NCI-H524 treated with DMSO at 0.1 percent for 48 hours (cell line): ENCODE measurements around the gene ZNF526.

ENCODE experiments used
- DNase-seq: peaks from one replicate; lab custom pipeline; 2025; lab: John Stamatoyannopoulos, UW

Gene ZNF526, protein sequence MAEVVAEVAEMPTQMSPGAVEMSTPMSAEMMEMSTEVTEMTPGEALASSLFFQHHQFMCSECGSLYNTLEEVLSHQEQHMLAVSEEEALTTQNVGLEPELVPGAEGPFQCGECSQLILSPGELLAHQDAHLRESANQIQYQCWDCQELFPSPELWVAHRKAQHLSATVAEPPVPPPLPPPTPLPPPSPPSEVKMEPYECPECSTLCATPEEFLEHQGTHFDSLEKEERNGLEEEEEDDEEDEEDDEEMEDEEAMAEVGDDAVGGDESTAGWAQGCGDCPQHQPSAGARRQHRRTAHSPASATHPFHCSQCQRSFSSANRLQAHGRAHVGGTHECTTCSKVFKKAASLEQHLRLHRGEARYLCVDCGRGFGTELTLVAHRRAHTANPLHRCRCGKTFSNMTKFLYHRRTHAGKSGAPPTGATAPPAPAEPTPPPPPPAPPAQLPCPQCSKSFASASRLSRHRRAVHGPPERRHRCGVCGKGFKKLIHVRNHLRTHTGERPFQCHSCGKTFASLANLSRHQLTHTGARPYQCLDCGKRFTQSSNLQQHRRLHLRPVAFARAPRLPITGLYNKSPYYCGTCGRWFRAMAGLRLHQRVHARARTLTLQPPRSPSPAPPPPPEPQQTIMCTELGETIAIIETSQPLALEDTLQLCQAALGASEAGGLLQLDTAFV

DNA sequence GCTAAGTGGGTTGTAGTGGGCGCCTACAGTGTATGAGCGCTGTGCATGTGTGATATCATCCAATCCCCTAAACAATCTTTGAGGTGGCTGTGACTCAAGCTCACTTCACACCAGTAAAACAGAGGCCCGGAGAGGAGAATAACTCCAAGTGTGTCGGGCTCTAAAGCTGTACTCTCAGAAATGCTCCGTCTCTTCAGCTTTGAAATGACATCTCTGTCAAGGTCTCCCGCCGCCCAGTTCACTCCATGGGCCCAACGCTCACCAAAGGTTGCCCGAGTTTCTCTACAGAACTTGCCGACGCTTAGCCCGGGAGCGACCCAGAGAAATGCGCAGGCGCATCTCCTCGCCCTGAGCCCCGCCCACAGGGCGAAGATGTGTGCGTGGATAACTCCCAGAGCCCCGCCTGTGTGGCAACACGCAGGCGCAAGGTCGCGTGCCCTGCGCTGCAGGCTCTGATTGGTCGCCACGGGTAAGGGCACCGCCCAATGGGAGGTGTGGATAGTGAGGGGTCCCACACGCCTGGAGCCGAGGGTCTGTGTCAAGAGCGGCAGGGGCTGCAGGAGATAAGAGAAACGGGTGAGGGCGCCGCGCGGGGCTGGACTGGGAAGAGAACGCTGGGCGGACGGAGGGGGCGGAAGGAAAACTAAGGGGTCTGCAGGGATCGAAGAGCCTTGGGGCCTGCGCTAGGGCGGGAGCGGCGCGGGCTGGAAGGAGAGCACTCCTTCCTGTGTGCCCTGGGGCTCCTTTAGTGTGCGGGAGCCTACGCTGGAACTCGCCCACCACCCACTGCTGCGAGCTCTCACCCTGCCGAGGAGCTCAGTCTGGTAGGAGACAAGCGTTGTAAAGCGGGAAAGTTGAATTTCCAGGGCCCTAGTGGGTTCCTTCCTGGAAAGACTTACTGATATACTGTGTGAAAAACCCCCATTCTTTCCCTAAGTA, at the start of gene ZNF526:
Gene ZNF526 (plus strand): TSS at position 501 of the 939 bp plus-strand sequence. CDS start 4,092 bp downstream, outside the sequence.
- DNase-seq: peak; percentile 81

DNA sequence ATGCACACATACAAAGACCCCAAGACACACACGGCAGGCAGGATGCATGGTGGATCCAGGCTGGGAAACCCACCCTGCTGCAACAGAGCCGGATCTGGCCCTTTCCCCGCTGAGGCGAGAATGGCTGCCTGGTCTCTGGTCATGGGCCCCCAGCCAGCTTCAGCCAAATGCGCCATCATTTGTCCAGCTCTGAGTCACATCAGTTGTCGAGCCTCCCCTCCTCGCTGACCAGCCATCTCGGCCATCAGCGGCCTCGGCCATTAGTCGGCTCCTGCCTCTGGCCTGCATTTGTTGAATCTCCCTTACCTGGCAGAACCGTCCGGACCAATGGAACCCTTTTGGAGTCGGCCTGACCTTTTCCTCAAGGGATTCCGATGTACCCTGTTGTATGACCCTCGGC, 49.4 kb upstream of the ZNF526 start:
- DNase-seq: no peak

DNA sequence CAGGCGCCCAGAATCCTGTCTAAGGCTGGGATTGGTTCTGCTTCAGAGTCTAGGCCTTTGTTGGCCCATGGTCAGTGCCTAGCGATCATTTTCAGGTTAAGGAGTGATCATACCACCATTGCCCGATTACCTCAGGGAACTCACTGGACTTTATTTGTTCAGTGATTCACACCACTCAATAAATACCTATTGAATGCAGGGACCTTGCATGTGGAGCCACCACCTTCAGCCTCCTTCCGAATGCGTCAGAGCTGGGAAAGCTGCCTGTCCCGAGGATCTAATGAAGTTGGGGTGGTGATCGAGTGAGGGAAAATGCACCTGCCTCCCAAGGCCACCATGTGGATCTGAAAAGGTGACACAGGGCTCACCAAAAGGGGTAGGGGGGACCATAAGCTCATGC, 47.9 kb upstream of the ZNF526 start:
- DNase-seq: no peak

DNA sequence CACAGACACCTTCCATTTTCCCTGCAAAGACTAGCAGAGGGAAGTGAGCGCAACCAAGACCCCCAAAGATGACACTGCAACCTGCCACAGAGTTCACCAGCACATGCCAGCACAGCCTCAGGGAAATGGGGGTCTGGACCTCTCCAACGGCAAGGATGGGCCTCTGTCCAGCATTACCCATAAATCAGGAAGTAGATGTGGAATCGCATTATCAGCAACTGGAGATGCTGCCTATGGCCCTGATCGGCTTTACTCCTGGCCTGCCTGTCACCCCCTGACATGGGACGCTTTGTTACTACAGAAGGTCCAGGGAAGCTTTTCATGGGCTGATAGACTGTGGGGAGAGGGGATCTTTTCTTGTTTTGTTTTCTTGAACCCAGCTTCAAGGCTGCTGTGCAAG, 46.4 kb upstream of the ZNF526 start:
- DNase-seq: no peak

DNA sequence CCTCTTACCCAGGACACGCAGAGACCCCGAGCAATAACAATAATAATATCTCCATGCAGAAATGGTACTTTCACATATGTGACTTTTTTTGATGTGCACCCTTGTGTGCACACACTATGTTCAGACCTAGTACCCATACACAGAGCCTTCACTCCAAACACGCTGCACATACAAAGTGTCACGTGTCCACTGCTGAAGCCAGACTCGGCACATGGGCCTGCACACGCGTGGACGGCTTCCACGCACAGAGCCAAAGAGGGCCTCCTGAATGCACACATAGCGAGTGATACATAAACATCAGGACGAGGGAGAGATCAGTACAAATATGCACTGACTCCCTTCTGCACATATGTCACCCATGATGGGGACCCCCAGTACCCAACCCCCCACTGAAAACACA, 45.9 kb upstream of the ZNF526 start:
- no peak for DNase-seq

DNA sequence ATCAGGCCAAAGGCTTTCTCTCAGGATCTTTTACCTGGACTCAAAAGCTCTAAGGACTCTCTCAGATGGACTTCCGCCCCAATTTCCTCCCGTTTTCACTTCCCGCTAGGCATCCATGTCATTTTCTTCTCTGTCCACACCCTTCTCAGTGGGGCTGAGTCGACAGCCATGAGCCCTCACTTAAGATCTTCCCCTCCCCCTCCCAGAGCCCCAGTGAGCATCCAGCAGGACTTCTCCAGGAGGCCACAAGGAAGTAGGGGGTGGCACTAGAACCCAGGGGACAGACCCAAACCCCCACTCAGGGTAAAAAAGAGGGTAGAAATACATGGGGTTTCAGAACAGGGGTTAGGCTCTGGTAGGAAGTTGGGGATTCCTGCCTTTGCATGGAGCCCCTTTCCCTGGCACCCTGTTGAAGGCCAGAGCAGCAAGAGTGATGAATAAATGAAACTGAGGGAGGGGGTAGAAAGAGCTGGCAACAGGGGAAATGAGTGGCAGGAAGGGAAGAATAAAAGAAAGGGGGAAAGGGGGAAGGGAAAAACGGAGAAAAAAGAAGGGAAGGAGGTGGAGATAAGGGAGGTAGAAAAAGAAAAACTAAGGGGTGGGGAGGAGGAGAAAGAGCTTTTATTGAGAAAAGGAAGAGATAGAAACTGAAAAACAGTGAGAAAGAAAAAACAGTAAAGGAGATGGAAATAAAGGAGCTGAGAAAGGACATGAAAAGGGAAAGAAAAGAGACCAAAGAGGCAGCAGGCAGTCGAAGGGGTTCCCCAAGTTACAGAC, 45.0 kb upstream of the ZNF526 start:
- no peak for DNase-seq

DNA sequence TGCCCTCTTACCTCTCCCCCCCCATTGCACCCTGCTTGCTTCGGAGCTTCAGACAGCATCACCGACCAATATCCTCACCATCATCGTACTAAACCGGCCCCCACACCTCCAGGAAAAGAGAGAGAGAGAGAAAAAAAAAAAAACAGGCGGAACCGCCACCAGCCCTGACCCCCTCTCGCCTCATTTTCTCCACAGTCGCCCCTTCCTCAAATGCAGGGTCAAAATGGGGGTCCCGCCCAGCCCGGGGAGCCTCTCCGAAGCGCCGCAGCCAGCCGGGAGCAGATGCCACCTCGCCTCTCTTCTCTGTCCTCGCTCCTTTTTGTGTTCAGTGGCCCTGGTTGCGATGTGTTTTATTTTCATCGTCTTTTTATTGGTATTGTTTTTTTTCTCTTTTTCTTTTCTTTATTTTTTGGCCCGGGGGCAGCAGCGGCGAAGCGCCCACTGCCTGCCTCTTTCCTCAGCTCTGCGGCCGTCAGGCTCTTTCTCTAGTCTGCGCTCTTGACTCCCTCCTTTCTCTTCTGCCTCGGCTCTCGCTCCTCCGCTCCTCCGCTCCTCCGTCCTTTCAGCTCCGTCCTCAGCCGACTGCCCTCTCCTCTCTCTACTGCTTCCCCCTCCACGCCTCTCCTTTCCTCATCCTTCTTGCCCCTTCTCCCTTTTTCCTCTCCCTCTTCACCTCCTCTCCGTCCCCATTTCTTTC, 44.0 kb upstream of the ZNF526 start:
- DNase-seq: no peak

DNA sequence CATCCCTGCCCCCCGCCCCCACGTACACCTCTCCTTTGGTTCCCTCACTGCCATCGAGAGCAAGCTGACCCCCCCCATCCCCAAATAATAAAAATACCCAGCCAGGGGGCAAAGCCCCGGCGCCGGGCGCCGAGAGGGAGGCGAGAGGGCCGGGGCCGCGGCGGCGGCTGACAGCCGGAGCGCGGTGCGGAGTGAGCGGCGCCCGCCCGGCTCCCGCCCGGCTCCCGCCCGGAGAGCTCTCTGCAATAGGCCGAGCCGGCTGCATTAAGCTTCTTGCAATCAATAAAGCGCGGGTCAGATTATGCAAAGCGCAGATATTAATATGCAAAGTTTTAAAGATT, 43.5 kb upstream of the ZNF526 start:
- no peak for DNase-seq

DNA sequence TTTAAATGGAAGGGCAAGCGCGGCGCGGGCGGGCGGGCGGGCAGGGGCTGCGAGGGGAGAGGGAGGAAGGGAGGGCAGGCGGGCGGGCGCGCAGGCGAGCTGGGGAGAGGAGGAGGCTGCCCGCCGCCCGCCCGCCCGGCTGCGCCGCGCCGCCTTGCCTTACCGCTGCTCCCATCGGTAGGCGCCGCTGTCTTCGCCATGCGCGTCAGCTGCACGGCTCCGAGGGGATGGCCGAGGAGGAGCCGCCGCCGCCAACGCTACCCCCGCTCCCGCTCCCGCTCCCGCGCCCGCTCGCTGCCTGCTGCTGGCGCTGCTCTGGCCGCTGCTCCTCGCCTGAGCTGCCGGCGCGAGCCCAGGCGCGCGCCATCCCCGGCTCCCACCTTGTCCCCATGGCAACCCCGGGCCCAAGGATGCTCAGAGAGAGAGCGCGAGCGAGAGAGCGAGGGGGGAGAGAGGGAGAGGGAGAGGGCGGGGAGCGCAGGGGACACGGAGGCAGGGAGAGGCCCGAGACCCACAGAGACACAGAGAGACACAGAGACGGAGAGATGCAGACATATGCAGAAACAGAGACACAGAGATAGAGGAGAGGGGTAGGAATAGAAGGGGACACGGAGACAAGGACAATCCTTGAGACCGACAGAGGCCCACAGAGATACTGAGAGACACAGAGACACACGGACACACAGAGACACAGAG, 43.0 kb upstream of the ZNF526 start:
- peak; percentile 66 for DNase-seq

DNA sequence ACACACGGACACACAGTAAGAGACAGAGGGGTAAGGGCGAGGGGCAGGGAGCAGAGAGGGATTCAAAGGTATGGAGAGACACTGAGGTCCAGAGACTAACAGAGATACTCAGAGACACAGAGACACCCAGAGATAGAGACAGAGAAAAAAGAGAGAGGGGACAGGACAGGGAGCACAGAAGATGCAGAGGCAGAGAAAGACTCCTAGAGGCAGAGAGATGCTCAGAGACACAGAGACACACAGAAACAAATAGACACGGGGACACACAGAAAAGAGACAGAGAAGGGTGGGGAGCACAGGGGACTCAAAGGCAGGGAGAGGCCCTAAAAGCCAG, 42.5 kb upstream of the ZNF526 start:
- no peak for DNase-seq

DNA sequence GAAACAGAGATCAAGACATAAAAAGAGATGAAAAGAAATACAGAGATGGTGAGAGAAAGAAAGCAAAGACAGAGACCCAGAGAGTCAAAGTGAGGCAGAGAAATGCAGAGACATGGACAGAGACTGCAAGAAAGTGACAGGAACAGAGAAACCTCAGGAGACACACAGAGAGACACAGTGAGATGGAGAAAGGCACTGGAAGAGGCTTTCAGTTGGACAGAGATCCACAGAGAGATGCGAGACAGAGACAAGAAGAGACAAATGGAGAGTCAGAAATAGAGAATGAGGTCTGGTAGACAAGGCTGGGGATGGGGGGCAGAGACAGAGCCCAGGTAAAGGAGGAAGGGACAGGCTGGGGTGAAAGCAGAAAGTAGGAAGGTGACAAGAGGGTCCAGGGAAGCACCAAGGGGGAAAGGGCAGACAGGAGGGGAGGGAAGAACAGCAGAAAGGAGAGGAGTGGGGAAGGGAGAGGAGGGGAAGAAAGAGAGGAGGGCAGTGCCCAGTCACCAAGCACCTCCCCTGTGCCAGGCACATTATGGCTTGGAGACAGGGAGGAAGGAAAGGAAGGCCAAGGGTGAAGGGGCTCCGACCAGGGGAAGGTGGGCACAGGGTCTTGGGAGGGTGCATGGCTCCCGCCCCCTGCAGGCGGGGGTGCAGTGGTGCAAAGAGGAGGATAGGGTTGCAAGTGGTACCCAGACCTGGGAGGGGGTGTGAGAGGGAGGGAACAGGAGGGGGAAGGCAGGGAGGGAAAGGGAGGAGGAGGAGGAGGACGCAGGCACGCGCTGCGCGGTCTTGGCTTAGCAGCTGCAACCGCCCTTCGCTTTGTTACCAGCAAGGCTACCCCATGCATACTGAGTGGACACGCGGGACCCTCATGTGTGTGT, 41.1 kb upstream of the ZNF526 start:
- DNase-seq: peak; percentile 3

DNA sequence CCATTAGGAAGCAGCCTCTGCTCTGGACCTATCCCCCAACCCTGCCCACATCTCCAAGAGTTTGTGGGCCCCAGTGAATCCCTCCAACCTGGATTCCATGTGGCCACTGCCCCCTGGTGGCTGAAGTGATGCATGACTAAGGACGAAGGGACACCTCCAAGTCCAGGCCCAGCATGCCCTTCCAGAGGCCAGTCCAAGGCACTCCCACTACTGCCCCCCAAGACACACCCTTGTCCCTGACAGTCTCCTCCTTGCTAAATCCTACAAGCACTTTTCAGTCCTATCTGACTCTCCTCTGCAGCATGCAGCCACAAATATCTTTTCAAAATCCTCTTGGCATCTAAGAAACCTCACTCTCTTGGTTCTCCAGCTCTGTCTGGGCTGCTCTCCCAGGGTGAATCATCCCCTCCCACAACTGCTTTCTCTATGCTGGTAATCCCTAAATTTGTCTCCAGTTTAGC, 35.7 kb upstream of the ZNF526 start:
- no peak for DNase-seq

DNA sequence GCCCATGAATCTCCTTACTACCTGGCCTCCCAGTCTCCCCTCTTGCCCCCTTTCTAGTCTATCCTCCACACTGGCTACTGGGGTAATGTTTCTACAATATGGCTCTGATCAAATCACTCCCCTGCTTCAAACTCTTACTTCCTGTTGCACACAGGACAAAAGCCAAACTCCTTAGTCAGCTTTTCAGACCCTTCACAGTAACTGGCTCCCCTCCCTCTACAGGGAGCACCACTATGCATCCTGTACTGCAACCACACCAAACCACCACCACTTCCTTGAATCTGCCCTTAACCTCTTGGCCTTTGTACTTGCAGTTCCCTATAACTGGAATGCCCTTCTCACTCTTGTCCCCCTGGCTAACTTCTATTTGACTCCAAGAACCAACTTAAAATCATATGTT, 34.8 kb upstream of the ZNF526 start:
- DNase-seq: no peak

DNA sequence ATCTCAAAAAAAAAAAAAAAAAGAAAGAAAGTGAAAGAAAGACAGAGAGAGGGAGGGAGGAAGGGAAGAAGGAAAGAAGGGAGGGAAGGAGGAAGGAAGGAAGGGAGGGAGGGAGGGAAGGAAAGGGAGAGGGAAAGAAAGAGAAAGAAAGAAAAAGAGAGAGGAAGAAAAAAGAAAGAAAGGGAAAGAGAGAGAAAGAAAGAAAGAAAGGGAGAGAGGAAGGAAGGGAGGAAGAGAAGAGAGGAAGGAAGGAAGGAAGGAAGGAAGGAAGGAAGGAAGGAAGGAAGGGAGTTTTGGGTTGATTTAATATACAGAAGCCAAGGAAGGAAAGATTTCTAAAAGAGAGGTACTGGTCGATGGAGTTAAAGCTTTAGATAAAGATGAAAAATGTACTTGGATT, 31.4 kb upstream of the ZNF526 start:
- no peak for DNase-seq

DNA sequence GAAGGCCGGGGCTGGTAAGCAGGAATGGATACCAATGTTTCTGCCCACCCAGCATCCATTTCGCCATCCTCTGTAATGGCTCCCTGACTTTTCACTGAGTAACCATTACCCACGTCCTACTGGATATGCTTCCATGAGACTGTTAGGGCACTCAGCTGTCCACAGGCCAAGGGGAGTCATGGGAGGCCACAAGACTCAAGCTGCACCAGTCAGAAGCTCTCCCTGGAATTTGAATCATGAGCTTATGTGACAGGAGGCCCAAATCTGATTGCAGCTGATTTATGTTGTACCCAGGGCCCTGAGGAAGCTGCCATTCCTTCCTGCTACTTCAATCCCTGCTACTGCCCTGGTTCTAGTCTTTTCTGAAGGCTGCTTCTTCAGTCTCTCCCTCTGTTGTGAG, 31.0 kb upstream of the ZNF526 start:
- DNase-seq: no peak

DNA sequence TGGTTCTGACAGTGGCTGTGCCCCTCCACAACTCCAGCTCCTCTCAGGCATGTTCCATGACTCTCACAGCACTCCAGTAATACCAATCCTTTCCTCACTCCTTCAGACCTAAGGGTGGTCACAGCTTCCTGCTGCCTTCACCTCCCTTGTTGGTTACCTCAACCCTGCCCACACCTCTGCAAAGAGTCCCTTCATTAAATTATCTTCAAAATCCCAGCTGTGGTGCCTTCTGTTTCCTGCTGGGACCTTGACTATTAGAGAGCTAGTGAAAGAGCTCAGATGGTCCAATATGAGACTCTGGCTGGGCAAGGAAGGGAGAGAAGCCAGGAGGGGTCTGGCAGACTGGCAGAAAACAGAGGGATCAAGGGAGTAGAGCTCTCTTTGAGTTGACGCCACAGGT, 28.8 kb upstream of the ZNF526 start:
- DNase-seq: no peak

DNA sequence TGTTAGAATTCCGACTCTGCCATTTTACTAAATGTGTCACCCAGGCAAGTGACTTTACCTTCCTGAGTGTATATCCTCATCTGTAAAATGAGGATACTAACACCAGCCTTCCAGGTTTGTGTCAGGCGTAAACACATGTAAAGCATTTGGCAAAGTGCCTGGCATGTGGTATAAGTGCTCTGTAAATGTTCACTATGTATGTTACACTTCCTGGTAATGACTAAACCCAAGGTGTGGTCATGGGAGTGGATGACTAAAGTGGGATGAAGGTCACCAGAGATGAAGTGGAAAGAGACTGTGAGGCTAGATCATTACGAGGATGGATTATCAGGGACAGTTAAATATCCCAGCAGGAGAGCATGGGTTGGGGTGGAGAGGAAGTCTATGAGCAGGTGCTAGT, 28.3 kb upstream of the ZNF526 start:
- no peak for DNase-seq

DNA sequence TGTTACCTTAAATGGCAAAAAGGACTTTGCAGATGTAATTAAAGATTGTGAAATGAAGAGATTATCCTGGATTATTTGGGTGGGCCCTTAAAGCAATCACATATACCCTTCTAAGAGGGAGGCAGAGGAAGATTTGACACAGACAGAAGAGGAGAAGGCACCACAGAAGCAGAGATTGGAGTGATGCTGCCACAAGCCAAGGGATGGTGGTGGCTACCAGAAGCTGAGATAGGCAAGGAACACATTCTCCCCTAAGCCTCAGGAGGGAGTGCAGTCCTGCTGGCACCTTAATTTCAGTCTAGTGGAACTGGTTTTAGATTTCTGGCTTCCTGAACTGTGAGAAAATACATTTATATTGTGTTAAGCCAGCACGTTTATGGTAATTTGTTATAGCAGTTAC, 26.8 kb upstream of the ZNF526 start:
- no peak for DNase-seq

DNA sequence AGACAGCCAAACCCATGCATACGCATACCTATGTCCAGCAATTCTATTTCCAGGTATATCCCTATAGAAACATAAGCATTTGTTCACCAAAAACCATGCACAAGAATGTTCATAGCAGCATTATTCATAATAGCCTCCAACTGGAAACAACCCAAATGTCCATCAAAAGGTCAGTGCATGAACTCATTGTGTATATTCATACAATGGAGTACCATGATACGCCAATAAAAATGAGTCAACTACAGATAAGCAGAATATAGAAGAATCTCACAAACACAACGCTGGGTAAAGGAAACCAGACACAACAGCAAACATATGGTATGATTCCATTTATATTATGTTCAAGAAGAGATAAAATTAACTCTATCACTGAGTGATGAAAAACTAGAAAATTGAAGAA, 26.4 kb upstream of the ZNF526 start:
- no peak for DNase-seq
